ENCODE data around the gene CLBA1.

CLBA1 gene

DNA sequence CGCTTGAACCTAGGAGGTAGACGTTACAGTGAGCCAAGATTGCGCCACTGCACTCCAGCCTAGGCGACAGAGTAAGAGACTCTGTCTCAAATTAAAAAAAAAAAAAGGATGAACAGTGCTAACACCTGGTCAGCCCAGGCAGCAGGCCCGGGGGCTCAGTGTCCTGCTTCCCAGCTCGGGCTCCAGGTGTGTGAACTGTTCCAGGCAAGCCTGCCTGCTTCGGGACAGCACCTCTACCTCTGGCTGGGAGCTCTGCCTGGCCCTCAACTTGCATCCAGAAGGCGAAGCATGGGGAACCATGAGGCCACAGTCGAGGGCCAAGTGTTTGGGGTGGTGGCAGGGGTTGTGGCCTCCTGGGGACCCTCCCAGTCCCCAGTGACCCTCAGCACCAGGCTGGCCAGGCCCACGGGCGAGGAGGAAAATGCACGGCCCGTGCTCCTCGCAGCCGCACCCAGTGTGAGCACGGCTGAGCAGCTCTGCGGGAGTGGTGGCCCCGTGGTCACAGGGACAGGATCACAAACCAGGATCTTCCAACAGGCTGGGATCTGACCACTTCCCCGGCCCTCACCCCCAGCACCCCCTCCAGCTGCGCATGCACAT lies 19.8 kb downstream of the CLBA1 start:
- no peak for DNase-seq (ENCODE audit: low read depth)

DNA sequence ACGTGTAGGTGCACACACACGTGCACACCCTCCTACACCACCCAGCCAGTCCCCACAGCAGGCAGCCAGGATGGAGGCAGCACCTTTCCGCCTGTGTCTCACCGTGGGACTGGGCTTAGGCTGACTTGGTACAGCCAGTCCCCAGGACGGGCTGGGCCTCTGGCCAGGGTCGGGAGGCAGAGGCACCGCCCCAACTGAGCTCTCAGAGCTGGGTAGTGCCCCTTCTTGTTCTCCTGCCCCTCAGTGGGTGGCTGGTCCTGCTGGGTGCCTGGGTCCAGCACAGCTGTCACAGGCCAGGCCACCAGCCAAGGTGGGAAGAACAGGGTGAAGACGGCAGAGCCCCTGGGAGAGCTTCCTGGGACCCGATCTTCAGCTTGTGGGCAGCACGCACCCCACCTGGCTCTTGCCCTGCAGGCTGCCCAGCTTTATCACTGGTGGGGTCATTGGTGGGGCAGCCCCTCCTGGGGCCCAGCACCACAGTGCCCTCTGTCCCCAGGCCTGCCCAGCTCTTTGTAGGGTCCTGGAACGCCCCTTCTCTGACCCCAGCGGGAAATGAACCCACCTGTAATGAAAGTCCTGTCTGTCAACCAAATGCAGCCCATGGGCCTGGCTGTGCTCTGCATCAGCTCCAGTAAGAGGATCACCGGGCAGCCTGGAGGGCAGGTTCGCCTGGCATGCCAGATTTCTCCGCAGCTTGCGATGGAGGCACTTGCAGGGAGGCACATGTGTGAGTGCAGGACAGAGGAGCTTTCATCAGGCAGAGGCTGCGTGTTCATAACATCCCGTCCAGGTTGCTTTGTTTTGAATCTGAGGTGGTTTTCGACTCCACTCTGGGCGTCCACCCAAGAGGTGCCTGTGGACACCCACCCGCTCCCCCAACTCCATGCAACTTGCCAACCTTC lies 20.6 kb downstream of the CLBA1 start:
- DNase-seq (ENCODE audit: low read depth), result no peak

DNA sequence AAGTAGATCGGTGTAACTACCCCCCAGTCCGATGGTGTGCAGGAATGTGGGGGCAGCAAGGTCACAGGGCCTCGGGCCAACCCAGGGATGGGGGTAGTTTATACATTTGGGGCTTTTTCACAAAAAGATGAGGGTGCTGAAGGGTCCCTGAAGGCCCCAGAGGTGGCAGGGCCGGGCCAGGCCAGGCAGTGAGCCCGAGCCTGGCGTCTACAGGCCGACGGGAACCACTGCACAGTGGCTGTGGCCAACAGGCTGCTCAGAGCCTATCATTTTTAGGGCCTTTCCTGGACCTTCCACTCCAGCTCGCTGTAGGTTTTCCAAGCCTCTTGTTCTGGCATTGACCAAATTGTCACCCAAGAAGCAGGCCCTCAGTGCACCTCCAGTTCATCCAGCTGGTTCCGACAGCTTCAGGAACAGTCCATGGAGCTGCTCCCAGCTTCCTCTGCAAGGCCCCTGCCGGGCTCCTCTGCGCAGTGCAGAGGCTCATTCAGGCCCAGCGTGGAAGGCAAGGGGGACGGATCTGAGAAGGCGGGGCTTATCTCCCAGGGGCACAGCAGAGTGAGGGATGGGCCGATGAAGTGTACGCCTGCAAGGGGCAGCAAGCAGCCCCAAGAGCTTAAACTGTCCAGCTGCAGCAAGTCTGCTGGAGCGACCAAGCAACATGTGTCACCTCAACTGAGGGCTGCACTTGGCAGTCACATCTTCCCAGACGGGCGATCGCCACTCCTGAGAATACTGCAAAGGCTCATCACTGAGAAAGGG lies 21.4 kb downstream of the CLBA1 start:
- no peak for DNase-seq (ENCODE audit: low read depth)

DNA sequence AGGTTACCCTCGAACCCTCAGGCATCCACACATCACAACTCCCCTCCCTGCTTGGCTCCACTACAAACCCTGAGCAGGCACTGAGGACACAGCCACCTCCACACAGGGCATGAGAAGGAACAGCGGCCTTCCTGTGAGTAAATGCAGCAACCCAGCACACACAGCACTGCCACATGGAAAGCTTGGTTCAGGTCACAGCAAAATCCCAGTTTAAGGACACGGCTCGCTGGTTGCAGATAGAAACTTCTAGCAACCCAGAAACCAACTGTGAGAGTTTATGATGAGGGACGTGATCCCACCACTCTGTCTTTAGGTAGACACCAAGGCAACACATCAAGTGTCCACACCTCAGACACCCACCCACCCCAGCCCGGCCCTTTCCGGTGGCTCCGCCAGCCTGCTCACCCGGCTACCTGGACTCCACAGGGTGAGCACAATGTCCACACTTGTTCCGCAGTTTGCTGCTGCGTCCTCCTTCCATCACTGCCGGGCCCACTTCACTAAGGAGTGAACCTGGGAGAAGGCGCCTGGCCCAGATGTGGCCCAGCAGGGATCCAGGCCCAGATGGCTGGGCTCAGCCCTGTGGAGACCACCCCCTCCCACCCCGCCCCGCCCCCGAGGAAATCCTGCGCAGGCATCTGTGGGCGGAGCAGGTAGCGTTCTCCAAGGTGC lies 22.1 kb downstream of the CLBA1 start:
- no peak for DNase-seq (ENCODE audit: low read depth)

DNA sequence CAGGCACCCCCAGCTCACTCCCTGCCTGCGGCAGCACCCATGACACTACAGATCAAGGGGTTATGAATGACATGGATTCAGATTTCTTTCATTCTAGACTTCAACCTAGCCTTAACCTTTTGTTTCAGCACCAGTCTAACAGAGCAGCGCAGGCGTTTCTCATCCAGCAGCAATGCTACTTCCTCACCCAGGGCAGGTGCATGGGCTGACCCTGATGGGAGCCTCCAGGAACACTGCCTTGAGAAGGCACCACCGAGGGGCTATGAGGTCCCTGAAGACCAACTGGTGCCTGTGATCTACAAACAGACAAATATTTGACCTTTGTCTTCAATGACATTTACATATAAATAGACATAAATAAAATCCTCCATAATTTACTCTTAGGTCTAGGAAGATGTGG lies 24.5 kb downstream of the CLBA1 start:
- DNase-seq (ENCODE audit: low read depth), result no peak

DNA sequence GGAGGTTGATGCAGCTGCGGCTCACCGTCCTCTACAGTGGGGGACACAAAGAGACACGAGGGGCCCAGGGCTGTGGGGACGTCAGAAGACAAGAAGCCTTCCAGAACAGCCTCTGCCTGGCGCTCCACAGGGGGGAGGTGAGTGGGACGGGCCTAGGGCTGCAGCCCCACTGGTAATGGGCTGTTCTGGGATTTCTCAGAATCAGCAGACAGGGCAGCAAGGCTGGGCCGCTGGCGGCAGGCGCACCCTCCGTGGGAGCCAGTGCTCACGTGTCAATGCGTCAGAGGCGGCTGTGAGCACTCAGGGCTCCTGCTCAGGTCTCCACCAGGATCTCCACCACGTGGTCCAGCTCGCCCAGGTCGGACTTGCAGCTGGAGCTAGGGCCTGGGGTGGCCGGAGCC lies 25.3 kb downstream of the CLBA1 start:
- no peak for DNase-seq (ENCODE audit: low read depth)

DNA sequence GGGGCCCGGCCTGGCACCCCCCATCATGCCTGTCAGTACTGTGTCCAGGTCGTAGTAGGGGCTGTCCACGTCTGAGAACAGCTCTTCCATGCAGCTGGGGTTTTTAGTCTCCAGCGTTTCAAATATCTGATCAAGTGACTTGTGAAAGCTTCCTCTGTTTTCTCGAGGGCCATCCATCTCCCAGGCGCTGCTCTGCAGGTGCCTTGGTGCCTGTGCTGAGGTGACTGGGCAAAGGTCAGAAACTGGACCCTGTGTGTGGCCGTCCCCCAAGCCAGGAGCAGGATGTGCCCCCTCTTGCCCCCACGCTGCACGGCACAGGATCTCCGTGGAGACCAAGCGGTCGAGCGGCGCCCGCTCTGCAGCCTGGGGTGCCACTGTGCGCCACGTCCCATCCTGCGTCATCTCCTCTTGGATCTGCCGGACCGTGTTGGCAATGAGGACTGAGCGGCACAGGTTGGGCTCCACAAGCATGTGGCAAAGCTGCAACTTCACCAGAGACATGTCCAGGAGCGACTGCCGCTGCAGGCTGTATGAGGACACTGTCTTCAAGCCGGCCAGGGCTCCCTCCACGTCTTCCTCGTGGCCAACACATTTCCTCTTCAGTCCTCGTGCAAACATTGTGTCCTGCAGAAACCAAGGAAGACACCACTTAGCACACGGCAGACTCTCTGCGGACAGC lies 25.9 kb downstream of the CLBA1 start:
- no peak for DNase-seq (ENCODE audit: low read depth)

DNA sequence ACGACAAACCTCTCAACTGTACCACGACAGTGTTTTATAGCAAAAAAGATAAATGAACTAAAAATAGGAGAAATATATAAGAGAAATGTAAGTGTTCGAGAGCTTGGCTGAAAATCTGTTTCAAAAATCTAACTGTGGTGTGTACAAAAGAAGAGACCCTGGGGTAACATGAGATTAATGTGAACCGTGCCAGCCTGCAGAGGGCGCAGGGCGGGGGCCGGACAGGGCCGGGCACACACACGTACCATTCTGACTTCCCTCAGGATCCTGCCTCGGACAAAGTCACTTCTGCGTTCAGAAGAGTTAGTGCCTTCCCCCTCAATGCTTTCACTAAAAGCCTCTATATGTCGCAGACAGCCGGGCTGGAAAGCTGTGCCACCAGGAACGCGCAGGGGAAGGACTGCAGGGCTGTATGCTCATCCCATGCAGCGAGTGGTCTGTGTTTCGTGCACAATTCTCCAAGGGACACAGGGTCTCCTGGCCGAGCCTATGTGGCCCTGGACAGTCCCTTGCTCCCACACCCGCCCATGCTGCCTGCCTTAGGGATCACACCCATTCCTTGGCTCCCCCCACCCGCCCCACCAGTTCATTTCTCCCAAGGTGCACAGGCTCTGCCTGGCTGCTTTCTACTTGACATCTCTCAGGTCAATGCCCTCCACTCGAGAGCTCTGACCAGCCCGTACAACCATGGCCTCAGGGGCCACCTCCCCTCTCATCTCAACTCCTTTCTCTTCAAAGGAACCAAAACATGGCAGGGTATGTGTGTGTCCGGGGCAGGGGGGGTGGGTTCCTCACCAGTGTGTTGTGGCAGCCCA lies 26.8 kb downstream of the CLBA1 start:
- DNase-seq (ENCODE audit: low read depth), result no peak

DNA sequence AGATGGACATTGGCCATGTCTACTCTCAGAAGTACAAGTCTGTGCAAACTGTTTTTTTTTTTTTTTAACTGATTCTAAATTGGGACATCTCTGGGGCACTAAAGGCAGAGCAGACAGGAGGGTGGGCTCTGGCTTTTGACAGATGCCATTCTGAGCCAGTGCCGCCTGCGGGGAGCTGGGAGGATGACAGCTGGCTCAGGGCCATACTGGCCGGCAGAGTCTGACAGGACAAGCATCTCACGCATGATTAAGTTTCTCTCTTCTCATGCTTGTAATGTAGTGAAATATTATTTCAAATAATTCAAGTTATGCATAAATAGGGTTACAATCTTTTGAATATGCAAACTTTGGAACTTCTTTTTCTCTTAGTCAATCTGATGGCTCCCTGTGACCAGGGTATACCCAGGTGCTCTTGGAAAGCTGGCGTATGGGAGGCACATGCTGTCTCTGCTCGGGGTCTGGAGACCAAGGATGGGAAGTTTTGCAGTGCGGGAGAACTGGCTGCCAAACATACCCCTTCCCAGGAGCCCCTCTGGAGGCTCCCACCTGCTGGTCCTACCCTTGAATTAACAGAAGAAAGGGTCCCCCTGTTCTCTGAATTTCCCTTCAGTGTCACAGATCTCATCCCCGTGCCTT lies 27.7 kb downstream of the CLBA1 start:
- no peak for DNase-seq (ENCODE audit: low read depth)

DNA sequence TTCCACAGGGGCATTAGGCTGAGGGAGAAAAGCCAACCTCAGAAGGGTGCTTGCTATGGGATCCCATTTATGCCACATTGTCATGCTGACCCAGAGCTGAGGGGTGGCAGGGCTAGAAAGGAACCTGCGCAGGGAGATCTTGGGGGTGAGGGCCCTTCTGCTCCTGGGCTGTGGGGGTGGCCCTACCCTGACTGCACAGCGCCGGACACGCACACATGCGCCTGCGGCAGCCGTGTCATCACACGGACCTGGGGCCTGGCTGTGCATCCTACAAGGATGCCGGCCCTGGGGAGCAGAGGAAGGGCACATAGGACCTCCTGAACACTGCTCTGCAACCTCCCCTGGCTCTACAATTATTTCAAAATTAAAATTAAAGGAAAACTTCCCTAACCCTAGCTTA lies 28.4 kb downstream of the CLBA1 start:
- no peak for DNase-seq (ENCODE audit: low read depth)

DNA sequence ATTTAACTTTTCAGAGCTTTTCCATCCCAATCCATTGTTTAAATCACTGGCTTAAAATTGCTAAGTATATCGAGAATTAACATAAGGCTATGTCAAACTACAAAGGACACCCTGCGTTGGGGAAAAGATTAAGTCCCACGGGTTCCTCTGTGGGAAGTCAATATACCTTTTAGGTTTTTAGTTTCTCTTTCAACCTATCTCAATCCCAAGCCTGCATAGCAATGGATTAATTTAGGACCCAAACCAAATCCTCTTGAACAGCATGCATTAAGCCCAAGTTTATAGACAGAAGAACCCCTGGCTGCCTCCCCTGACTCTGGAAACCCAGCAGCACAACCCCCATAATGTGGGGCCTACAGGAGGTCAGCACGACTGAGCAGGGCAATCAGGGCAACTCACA lies 29.0 kb downstream of the CLBA1 start:
- no peak for DNase-seq (ENCODE audit: low read depth)

DNA sequence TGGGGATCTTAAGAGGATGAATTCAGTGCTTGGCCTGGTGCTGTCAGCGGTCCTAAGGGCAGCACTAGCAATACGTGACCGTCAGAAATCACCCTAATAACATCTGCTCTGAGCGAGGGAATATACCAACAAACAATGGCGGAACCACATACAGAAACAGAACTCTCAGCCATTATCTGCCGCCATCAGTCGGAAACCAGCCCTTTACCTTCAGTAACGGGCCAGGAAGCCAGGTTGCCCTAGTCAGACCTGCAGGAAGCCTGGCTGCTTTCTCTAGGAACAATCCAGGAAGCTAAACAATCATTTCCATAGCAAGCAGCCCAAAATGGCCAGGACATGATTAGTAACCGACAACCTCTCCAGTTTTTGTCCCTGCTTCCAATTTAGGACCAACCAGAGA lies 29.7 kb downstream of the CLBA1 start:
- DNase-seq (ENCODE audit: low read depth), result no peak

DNA sequence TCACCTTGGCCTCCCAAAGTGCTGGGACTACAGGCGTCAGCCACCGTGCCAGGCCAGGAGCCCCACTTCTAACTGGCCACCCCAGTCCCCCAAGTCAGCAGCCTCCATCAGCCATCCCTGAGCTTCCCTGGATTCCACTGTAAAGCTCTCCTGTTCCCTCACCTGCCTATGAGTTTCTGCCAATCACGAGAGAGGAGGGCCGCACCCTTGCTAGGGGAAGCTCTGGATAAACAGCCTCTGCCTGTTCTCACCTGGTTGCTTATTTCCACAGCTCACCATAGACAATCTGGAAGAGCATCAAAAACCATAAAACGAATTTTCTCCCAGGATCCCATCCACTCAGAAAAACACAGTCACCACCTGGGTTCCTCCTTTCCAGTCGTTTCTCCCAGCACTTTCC lies 30.3 kb downstream of the CLBA1 start:
- DNase-seq (ENCODE audit: low read depth), result no peak

DNA sequence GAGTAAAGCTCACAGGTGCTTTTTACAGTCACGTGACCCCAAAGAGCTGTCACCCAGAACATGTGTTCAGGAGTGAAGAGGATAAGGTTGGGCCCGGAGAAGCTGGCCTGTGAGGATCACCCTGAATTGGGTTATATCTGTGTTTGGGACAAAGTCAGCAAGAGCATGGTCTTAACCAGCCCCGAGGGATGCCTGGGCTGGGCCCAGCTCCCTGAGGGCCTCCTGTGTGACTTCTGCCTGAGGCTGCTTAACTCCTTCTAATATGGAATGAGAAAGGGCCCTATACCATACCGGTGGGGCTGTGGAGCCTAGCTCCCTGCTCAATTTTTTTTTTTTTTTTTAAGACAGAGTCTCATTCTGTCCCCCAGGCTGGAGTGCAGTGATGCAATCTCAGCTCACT lies 32.8 kb downstream of the CLBA1 start:
- DNase-seq (ENCODE audit: low read depth), result no peak

DNA sequence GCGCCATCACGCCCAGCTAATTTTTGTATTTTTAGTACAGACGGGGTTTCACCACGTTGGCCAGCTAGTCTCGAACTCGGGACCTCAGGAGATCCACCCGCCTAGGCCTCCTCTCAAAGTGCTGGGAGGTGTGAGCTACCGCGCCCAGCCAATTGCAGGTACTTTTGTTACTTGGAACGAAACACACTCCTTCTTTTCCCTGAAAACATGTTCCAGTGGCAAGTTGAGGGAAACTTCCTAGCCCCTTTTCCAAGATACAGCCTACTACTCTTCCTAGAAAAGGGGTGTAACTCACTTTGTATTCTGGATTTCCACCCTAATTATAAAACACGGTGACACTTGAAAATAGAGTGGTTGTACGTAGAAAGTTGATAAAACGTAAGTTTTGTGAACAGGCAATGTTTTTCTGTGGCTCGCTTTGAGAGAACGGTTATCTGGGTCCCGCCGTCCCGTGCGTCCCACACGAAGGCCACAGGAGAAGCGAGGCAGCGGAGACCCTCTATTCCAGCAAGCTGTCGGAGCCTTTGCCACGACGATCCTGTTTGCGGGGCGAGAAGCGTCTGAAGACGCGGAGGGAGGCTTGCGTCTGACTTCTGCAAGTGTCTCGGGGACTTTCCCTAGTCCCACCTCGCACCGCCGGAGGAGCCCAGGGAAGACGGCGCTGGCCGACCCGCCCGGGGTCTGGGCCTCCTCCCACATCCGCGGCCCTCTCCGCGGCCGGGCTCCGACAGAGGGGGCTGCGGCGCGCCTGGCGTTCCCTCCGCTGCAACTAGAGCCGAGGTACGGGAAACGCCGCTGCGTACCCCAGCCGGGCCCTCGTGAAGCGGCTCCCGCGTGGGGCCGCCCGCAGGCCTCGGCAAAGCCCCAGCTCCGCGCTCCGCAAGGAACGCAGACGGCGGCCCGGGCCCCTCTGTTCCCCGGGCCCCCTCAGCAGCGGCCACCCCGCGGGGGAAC lies 34.5 kb downstream of the CLBA1 start:
- peak; percentile 46 for DNase-seq (ENCODE audit: low read depth)

DNA sequence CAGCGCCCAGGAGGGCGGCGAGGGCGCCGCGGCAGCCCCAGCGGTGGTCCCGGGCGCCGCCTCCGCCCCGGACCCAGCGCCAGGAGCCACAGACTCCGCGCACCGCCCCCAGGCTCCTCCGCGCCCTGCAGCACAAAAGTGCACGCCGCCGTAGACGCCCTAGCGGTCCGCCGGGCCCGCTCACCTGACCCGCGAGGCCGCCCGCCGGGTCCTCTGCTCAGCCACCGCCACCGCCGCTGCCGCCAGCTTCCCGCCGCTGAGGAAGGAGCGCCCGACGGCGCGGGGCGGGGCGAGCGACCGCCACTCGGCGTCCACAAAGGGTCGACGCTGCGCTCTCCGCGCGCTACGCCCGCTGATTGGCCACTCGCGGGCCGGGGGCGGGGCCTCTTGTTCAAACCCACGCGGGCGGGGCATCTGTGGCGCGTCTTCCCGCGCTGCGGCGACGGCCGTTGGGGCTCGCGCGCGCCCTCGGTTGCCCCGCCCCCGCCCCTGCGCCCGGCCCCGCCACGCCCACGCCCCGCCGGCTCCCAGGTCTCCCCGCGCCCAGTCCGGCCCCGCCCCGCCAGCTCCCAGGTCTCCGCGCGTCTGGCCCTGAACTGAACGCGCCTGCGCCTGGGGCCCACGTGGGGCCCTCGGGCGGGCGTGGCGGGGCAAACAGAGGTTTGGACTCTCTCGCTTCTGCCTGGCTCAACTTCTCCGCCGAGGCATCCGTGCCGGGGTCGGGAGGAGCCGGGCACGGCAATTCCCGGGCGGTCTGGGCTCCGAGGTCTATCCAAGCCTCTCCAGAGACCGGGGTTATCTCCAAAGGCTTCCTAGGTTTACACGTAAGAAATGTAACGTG lies 35.4 kb downstream of the CLBA1 start, which contains the start of gene CDCA4:
Gene CDCA4 (minus strand): TSS at position 269 of the 841 bp plus-strand sequence. CDS start 9,154 bp downstream, outside the sequence.
- DNase-seq (ENCODE audit: low read depth), result peak; percentile 98

DNA sequence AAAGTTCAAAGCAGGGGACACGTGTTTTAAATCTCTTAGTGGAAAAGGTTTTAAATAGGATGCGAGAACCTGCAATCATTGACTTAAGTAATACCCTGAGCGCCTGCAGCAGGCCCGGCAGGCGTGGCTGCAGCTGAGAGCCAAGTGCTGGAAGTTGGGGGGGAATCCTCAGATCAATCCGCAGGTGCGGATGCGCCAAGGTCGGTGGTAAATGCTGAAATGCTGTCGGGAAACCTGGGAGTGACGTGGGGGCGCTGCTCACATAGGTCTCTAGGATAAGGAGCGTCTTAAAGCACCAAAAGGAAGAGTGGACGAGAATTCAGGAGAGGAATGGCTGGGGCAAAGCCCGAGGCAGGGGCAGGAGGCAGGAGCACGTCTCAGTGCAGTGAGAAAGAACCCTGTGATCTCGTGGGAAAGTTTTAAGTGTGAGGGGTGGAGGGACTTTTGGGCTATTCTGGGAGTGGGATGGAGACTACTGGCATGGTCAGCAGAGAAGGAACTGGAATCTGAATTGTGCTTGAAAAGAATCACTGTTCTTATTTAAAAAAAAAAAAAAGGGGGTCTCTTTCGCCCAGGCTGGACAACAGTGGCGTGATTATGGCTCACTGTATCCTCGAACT lies 36.2 kb downstream of the CLBA1 start:
- peak; percentile 41 for DNase-seq (ENCODE audit: low read depth)

DNA sequence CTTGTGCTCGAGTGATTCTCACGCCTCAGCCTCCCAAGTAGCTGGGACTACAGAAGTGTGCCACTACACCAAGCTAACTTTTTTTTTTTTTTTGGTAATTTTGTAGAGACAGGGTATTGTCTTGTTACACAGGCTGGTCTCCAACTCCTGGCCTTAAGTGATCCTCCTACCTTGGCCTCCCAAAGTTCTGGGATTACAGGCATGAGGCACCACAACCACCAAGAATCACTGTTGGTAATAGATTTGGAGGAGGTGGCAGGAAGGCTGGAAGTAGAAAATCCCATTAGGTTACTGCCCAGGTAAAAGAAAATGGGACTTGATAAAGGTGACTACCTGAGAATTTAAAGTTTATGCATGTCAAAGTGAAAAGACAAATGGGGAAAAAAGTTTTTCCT lies 36.7 kb downstream of the CLBA1 start:
- DNase-seq (ENCODE audit: low read depth), result no peak

Measured in activated T-cell treated with anti-CD3 and anti-CD28 coated beads for 24 hours (primary cell).